HG02885 (cell line): Measurements from ENCODE around the gene SLC44A5.
"Not testable (repeated sequence)": the region's sequence is repeated elsewhere in the genome, so short reads cannot be mapped to it uniquely, and the experiment has no call there.

Experiments
- ATAC-seq: cut with Tn5 transposase; IDR thresholded peaks from one replicate; pipeline ENCODE4 v1.9.1; 2021; ENCODE audit warnings: mild to moderate bottlenecking; ENCODE audit not compliant: unreplicated experiment, poor library complexity

Gene SLC44A5

DNA sequence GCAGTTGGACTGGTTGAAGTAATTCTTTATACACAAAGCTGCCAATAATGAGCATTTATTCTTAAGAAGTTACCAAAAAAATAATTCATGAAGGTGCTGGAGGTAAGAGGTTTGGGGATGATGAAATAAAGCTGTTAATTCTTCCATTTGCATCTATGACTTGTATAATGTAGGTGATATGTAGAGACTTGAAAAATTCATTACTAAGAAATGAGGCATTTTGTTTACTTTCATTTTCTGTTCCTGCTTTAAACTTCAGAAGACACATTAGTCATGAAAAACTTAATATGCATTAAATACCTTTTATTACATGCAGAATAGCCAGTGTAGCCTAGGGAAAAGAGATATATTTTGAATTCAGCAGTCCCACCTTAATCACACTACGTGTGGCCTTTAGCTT is 214.2 kb downstream of the SLC44A5 start:
- ATAC-seq, result no peak

DNA sequence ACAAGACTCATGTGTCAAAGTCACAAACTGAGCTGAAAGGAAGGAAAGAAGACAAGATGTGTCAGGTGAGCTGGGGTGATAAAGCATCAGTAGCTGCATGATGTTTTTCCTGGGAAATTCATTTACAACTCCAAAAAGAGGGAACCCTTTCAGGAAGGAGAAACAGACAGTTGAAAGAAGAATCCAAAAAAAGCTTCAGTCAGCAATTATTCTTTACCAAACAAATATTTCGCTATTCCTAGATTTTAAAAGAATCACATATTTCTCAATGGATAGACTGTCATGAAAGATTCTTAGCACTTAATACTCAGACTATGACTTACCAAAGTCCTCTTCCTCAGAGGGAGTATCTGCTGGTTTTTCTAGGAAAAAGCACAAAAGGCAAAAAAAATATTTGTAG is 214.7 kb downstream of the SLC44A5 start:
- no peak for ATAC-seq

DNA sequence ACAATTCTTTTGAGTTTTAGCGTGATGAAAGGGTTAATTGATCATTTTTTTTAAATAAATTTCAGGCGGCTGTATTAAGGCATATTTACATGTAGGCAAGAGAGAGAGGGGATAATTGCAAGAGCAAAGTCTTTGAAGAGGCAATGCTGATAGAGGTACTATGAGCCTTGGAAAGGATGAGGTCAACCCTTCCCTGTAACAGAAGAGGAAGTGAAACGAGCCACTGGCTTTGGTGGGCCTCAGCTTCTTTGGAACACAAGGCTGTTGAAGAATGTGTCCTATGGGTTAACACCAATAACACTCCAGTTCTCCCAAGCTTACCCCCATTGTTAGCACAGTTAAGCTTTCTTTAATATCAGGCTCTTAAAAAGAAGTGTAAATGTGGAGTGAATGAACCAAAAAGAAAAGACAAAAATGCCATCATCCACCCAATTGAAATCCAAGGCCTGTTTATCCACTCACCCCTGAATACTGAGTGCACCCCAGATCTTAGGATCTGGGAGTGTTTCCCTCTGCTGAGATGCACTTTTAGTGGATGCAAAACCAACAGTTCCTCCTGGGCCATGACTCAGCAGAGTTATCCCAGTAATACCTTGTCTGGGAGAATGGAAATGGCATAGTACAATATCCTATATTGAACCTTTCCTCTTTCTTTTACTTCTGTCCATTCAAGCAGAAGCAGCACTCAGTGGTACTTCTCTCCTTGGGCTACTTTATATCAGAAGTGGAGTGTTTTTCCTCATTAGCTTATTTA is 216.4 kb downstream of the SLC44A5 start:
- ATAC-seq, result peak; percentile 76

GRCh38 chr1:75392278-75392677 is 218.6 kb downstream of the SLC44A5 start:
- peak; percentile 73 for ATAC-seq

DNA sequence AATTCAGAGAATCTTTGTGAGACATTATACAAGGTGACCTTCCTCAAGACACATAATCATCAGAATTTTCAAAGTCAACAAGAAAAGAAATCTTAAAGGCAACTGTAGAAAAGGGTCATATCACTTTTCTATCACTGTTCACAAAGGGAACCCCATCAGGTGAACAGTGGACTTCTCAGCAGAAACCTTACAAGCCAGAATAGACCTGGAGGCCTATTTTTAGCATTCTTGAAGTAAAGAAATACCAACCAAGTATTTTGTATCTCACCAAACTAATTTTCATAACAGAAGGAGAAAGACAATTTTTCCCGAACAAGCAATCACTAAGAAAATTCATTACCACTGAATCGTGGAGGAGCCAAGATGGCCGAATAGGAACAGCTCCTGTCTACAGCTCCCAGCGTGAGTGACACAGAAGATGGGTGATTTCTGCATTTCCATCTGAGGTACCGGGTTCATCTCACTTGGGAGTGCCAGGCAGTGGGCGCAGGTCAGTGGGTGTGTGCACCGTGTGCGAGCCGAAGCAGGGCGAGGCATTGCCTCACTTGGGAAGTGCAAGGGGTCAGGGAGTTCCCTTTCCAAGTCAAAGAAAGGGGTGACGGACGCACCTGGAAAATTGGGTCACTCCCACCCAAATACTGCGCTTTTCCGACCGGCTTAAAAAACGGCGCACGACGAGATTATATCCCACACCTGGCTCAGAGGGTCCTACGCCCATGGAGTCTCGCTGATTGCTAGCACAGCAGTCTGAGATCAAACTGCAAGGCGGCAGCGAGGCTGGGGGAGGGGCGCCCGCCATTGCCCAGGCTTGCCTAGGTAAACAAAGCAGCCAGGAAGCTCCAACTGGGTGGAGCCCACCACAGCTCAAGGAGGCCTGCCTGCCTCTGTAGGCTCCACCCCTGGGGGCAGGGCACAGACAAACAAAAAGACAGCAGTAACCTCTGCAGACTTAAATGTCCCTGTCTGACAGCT is 235.2 kb downstream of the SLC44A5 start:
- not testable (repeated sequence) for ATAC-seq

DNA sequence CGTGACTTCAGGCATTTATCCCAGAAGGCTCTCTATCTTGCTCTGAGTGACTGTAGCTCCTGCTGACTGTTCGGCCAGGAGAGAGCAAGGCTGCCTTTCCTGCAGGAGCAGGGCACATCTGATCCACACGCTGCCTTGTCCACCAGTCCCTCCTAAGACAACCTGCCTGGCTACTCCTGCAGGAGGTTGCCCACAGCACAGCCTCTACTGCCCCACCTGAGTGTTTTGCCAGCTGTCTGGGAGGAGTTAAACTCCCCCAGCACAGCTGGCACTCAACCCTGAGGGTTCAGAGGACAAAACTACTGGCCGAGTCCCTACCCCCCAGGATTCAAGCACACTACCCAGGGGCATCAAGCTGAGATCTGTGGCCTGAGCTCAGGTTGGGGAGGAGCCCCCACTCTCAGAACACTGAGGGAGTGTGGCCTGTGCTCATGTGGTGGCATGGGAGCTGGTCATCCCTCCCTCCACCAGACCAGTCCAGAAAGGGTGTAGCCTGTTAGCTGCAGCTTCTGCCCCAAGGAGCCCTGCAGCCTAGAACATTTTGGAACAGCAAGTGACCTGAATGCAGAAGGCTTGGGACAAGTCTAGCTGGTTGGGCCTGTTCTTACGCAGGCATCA is 237.3 kb downstream of the SLC44A5 start:
- ATAC-seq, result no peak

DNA sequence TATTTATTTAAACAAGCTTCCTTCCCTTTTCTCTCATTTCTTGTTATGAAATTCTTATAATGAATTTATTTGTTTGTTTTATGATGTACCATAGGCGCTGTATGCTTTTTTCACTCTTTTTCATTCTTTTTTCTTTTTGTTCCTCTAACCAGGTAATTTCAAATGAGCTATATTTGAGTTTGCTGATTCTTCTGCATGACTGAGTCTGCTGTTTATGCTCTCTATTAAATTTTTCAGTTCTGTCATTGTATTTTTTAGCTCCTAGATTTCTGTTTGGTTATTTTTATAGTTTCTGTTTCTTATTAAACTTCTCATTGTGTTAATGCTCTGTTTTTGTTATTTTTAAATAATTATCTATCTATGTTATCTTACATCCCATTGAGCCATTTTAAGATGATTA is 244.3 kb downstream of the SLC44A5 start:
- ATAC-seq, result no peak

DNA sequence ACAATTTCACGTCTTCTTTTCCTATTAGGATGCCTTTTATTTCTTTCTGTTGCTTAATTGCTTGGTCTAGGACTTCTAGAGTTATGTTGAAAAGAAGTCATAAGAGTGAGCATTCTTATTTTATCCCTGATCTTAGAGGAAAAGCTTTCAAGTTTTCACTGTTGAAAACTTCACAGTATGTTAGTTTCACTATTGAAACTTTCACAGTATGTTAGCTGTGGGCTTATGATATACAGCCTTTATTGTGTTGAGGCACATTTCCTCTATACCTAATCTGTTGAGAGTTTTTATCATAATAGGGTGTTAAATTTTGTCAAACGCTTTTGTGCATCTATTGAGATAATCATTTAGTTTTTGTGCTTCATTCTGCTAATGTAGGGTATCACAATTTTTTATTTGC is 249.7 kb downstream of the SLC44A5 start:
- ATAC-seq, result peak; percentile 53

GRCh38 chr1:75354267-75354666 is 256.6 kb downstream of the SLC44A5 start:
- not testable (repeated sequence) for ATAC-seq

DNA sequence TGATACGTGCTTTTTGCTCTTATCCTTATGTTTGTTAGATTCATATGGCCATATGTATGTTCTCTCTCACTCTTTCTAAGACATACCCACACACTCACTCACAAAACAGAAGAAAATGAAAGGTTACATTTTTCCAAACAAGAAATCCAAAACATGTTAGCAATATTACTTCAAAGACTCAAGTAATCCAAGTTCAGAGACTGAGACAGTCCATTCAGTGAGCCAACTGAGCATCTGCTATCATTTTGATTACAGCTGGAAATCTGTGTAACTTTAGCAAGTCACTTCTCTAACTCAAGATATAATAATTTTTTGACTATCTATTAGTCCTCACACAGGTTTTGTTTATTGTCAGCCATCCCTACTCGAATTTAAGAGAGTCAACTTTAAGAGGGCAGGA is 257.9 kb downstream of the SLC44A5 start:
- no peak for ATAC-seq

DNA sequence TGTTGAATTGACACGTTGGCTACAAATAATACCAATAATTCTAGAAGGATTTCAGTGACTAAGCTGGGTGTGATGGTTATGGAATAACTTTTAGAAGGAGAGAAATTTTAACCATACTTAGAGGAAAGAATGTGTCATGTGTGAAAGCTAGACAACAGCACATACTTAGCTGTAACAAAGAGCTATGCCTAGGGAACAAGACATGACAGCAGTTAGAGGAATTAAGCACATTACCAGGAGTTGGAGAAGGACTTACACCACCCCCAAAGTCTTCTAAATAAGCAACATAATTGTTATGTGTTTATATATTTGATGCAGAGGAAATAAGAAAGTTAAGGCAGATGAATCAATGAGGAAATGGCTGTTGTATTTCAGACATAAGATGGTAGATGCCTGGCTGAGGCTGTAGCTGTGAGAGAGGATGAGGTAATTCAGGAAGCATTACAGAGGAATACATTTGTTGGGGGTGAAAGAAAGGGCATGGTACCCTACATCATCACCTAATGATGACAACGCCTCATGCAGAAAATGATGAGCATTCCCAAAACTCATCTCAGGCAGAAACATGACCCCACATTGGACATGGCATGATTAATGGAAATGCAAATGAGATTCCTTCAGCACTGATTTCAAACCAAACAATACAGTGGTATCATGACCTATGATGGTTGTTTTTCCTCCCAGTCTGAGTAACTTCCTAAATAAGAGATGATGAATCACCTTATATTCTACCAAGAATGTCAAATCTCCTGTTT is 265.2 kb downstream of the SLC44A5 start:
- ATAC-seq, result no peak

DNA sequence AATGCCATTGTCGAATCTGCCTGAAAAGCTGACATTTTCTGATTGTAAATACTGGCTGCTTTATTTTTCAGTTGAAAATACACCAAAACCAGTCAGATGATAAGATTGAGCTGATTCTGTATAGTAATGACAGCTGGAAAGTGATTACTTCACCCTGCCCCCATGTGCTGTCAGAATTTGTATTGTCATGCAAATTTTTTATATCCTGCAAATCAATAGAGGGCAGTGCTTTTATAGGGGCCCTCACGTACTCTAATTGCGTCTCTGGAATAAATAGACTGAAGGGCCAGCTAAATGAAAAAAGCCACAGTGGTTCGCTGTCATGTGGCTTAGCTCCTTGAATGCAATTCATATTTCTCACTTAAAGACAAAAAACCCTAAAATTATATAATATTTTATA is 268.1 kb downstream of the SLC44A5 start:
- no peak for ATAC-seq

DNA sequence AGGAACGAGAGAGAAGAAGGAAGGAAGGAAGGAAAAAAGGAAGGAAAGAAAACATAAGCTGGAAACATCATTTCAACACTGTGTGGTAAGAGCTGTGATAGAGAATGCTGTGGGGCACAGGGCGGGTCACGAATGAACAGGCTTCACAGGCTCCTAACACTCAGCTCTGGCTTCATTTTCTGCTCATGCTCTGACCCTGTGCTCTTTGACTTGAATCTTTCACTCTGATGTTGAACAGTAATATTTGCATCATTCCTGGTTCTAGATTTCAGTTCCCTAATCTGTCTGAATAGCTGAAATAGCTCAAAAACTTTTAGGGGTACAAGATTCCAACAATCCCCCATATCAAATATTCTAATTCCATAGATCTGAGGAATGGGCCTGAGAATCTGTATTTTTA is 269.4 kb downstream of the SLC44A5 start:
- ATAC-seq, result peak; percentile 54

GRCh38 chr1:75338616-75339483 is 272.1 kb downstream of the SLC44A5 start:
- ATAC-seq, result peak; percentile 91

GRCh38 chr1:75334876-75335389 is 276.0 kb downstream of the SLC44A5 start:
- no peak for ATAC-seq

DNA sequence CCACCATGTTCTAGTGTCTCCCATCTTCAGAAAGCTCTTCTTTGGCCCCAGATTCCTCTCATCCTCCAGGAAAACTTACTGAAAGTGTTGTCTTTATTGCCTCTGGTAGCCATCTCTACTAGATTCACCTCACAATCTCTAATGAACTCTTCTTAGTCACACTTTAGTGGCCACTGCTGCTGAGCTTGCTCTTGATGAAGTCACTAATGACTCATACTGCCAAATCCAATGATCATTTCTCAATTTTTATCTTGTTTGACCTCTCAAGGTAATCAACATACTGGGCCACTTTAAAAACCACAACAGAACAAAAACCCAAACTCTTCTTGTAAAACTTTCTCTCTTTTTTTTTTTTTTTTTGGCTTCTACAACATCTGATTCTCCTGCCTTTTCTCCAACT is 280.3 kb downstream of the SLC44A5 start:
- ATAC-seq, result no peak

- ATAC-seq, result no peak
Observed at GRCh38 chr1:75328691-75329090, 282.2 kb downstream of the SLC44A5 start.

DNA sequence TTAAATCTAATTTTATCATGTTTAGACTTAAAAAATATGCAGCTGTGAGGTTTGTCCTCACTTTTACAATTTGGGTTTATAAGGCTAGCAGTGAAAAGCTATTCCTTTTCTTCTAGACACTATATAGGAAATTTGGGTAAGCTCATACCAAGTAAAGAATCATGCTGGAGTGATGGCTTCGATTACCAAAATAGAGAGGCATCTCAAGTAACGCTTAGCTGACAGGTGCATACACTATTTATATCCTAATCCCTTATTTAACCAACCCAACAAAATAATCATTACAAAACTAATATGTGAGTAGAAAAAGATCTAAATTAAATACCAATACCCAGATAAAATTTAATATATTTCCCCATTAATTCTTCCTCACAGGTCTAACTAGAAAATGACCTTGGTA is 283.5 kb downstream of the SLC44A5 start:
- no peak for ATAC-seq

DNA sequence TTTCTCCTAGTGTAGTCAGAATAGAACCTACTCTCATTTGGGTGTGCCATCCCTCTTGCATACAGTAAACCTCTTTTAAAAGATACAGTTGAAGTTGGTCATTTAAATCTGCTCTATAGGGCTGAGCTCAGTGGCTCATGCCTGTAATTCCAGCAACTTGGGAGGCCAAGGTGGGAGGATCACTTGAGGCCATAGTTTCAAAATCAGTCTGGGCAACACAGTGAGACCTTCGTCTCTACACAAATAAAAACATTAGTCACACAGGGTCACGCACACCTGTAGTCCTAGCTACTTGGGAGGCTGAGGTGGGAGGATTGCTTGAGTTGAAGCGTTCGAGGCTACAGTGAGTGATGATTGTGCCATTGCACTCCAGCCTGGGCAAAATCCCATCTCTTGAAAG is 292.9 kb downstream of the SLC44A5 start:
- no peak for ATAC-seq
